ENCODE data around the gene PLPP4. TPM values are rescaled to one million over a fixed set of nuclear protein-coding genes. Genes with fewer than 3 reads are reported as not detected.

PLPP4 gene
- total RNA-seq, result not detected in 2 replicates

DNA sequence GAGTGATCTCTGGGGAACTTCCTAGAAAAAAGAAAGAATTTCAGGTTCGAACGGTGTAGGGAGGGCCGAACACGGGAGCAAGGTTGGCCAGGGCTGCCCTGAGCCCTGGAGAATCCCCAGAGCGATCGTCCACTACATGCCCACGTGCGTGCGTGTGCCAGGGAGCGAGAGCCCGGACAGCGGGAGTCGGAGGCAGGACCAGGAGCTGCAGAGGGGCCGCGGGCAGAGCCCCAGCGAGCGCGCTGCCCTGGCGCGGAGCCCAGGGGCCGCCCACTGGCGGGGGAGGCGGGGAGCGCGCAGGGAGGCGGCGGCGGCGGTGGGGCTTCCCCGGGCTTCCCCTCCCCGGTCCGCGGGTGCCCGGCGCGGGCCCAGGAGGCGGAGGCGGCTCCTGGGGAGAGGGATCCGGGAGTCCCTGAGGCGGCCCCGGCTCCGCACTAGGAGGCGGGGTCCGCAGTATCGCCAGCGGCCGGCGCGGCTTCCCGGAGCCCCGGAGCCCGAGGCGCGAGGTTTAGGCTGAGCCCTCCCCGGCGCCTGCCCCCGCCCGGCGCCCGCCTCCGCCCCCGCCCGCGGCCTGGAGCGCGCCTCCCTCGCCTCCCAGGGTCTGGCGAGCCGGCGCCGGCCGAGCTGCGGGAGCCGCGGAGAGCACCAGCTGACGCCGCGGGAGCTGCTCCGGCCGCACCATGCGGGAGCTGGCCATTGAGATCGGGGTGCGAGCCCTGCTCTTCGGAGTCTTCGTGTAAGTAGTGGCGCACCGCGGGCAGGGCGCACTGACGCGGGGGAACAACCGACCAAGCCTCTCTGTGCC lies at the start of gene PLPP4:
PLPP4 (plus strand) TSS at position 602 of the 805 bp plus-strand sequence; CDS start at position 681, 79 bp downstream.

All from placental epithelial cell (primary cell).